Measurements from ENCODE around the gene CCDC157.

CCDC157 gene

GRCh38 chr22:30326706-30327362 lies 30.0 kb upstream of the CCDC157 start, which contains the start of gene TBC1D10A (continued):
- TF ChIP-seq ZNF654 (tag by site-specific recombination; IDR thresholded peaks at IDR 0.05; ENCODE audit: low read depth) (no peak), ZNF513 (tag by site-specific recombination; IDR thresholded peaks at IDR 0.05) (no peak), ZNF560 (tag by site-specific recombination; IDR thresholded peaks at IDR 0.05; ENCODE audit: borderline replicate concordance) (no peak)

GRCh38 chr22:30327864-30328345 lies 28.9 kb upstream of the CCDC157 start:
- peaks cover 11% of the 10 kb centered on the region for H3K4me1 ChIP-seq (ENCODE audit: control insufficient read depth, insufficient read depth, low read length)
- no peak overlapping the region for H3K27ac ChIP-seq (ENCODE audit: extremely low read depth, low read depth, low read length)
- H3K9me3 ChIP-seq (ENCODE audit: control insufficient read depth, insufficient read depth, low read depth, low read length): no peaks in the 10 kb centered on the region
- H3K4me3 ChIP-seq (ENCODE audit: low read depth, low read length): no peak overlapping the region; the same call in 1 of the 2 replicates
- H3K36me3 ChIP-seq (ENCODE audit: control insufficient read depth in 2 of 2, insufficient read depth in 1 of 2, low read length in 2 of 2): peaks cover 10 to 38% of the 10 kb centered on the region in 2 experiments; a peak in 2 of 3 replicates
- POLR2A ChIA-PET: interaction anchor here (0.6 to 2.6 kb wide), 5 partner anchors 14 to 39 kb away, joined by 3 to 40 read pairs (median 9); partner anchors contain the start of genes CASTOR1, CCDC157 and SF3A1
- CTCF ChIA-PET: interaction anchor here (0.6 to 6.6 kb wide), 15 partner anchors 10 to 251 kb away, joined by 3 to 60 read pairs (median 3); partner anchors contain the start of gene CASTOR1
- TF ChIP-seq ZNF121 (tag by site-specific recombination; IDR thresholded peaks at IDR 0.05): no peak
- peak; percentile 9; the same call in 1 of the 2 replicates for TF ChIP-seq KLF1 (tag by site-specific recombination; IDR thresholded peaks at IDR 0.05)
- no peak for TF ChIP-seq ZNF544 (tag by site-specific recombination; IDR thresholded peaks at IDR 0.05)
- no peak for TF ChIP-seq ZBTB6 (tag by site-specific recombination; IDR thresholded peaks at IDR 0.05)
- no peak for TF ChIP-seq ZNF366 (tag by site-specific recombination; conservative IDR thresholded peaks at IDR 0.05)
- no peak for TF ChIP-seq ZBTB44 (tag by site-specific recombination; IDR thresholded peaks at IDR 0.05)
- TF ChIP-seq CTCF (tag by site-specific recombination; IDR thresholded peaks at IDR 0.05): peak; percentile 54; the same call in 1 of the 2 replicates
- no peak for TF ChIP-seq ZNF426 (tag by site-specific recombination; IDR thresholded peaks at IDR 0.05)
- TF ChIP-seq PRDM10 (tag by site-specific recombination; IDR thresholded peaks at IDR 0.05): no peak
- TF ChIP-seq ZNF585B (tag by site-specific recombination; IDR thresholded peaks at IDR 0.05): no peak
- TF ChIP-seq ZNF140 (tag by site-specific recombination; IDR thresholded peaks at IDR 0.05): peak; percentile 63
- peak; percentile 35; the same call in 1 of the 2 replicates for TF ChIP-seq ZNF391 (tag by site-specific recombination; IDR thresholded peaks at IDR 0.05; ENCODE audit: borderline replicate concordance, low read depth)
- TF ChIP-seq ZNF791 (tag by site-specific recombination; IDR thresholded peaks at IDR 0.05): no peak
- no peak for TF ChIP-seq ZNF239 (tag by site-specific recombination; IDR thresholded peaks at IDR 0.05)
- TF ChIP-seq ZBTB26 (tag by site-specific recombination; optimal IDR thresholded peaks at IDR 0.05): no peak
- TF ChIP-seq ZNF639 (tag by site-specific recombination; IDR thresholded peaks at IDR 0.05): peak; percentile 63; the same call in 1 of the 2 replicates
- TF ChIP-seq ZNF704 (tag by site-specific recombination; IDR thresholded peaks at IDR 0.05): no peak
